Epithelial cell of prostate (primary cell): ENCODE data around the gene FKBP15.
"Not testable (repeated sequence)": the region's sequence is repeated elsewhere in the genome, so short reads cannot be mapped to it uniquely, and the experiment has no call there.

ENCODE experiments used
- DNase-seq: peaks from one replicate; pipeline ENCODE4 v3.0.0-alpha.2; 2011; ENCODE audit warnings: low read depth, low spot score
- H3K27ac ChIP-seq: fragments of 450-650 bp; 2 replicates; pipeline ENCODE4 v1.5.1; 2017; ENCODE audit warnings: mild to moderate bottlenecking

Gene FKBP15

DNA sequence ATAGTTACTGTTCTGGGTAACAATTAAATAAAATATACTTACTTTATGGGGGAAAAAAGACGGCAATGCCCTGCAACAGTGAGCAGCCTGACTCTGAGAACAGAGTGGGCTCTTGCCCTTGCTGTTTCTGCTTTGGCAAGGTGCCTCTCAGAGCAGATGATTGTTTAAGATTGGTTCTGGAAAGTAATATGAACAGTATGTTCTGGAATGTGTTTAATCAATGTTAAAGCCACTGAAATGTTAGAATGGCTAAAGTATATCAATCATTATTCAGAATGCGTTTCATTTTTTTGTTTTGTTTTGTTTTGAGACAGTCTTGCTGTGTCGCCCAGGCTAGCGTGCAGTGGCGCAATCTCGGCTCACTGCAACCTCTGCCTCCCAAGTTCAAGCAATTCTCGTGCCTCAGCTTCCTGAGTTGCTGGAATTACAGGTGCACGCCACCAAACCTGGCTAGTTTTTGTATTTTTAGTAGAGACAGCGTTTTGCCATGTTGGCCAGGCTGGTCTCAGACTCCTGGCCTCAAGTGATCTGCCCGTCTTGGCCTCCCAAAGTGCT, 14.7 kb upstream of the FKBP15 start:
- not testable (repeated sequence) for DNase-seq, H3K27ac ChIP-seq

GRCh38 chr9:113231701-113232100, 10.6 kb upstream of the FKBP15 start:
- H3K27ac ChIP-seq: no peak overlapping the region
- DNase-seq: no peak

DNA sequence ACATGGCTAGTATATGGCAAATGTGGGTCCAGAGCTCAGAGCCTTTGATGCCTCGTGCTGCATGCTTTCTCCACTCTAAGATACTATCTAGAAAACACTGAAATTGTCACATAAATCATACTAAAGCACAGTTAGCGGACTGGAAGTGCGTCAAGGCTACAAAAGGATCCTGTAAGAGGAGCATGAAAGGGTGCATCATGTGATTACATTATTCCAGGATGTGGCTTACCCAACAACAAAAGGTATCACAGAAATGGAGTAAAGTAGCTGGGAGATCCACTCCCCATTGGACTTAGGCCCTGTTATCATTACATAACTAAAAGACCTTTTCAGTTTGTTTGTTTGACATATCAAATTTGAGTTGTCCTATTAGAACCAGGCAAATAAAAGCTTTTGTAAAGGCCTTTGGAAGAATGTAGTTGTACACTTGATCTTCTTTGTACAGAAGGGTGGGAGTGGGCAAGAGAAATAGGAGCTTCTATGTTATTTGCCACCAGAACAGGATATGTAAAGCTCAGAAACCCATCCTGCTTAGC, 7.1 kb upstream of the FKBP15 start:
- no peak overlapping the region for H3K27ac ChIP-seq
- no peak for DNase-seq

- no peak for DNase-seq
- no peak overlapping the region for H3K27ac ChIP-seq
Observed at GRCh38 chr9:113227436-113227835, 6.4 kb upstream of the FKBP15 start.

DNA sequence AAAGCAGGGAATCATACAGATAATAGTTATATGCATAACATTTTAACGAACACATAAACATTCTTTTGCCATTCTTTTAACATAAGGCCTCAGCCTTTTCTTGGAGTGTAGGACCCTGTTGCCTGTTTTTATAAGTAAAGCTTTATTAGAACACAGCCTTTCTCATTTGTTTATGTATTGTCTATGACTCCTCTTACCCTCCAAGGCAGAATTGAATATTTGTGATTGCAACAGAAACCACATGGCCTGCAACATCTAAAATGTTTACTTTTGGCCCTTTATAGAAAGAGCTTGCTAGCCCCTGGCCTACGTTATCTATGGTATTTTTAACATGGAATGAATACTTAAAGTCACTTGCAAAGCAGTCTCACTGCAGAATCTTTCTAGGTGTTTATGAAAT, 2.9 kb upstream of the FKBP15 start:
- no peak overlapping the region for H3K27ac ChIP-seq
- no peak for DNase-seq

DNA sequence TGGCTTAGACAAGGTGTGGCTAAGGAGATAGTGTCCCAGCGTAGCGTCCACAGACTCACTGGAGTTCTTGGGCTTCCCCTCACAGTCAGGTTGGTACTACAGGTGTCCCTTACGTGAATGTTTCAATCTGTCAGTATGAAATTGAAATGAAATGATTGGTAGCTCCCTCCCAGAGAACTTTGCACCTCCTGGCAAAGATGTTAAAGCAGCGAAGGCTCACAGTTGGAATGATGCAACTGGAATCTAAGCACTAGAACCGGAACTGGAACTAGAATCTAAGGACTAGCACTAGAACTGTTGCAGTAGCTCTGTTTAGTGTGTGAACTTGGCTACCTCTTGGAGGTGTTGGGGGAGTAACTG, 1.4 kb upstream of the FKBP15 start:
- peak overlapping the region; percentile 72 for H3K27ac ChIP-seq
- DNase-seq: no peak

- no peak for DNase-seq
- H3K27ac ChIP-seq: peak overlapping the region; percentile 72
Observed at GRCh38 chr9:113221800-113222481, 864 bp upstream of the FKBP15 start.

- H3K27ac ChIP-seq: peak overlapping the region; percentile 72
- DNase-seq: no peak
Observed at GRCh38 chr9:113220467-113221002, 542 bp downstream of the FKBP15 start.

DNA sequence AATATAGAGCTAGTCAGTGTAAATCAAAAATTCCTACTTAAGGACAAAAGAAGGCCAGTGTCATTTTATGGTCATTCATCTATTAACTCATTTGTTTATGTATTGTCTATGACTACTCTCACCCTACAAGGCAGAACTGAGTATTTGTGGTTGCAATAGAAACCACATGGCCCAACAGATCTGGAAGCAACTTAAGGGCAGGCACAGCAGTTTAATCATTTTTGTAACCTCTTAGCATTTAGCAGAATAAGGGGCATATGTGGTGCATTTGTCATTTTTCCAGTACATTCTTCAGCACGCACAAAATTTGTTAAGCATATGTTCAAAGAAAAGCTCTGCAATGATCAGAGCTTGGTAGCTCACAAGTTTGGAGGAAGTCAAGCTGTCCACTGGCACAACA, 1.1 kb downstream of the FKBP15 start:
- peak overlapping the region; percentile 72 for H3K27ac ChIP-seq
- DNase-seq: no peak

- H3K27ac ChIP-seq: no peak overlapping the region
- no peak for DNase-seq
Observed at GRCh38 chr9:113219186-113219936, 1.7 kb downstream of the FKBP15 start.

GRCh38 chr9:113216406-113216805, 4.7 kb downstream of the FKBP15 start:
- no peak for DNase-seq
- H3K27ac ChIP-seq: no peak overlapping the region

- no peak overlapping the region for H3K27ac ChIP-seq
- DNase-seq: peak; percentile 53
Observed at GRCh38 chr9:113215132-113215531, 5.9 kb downstream of the FKBP15 start.

DNA sequence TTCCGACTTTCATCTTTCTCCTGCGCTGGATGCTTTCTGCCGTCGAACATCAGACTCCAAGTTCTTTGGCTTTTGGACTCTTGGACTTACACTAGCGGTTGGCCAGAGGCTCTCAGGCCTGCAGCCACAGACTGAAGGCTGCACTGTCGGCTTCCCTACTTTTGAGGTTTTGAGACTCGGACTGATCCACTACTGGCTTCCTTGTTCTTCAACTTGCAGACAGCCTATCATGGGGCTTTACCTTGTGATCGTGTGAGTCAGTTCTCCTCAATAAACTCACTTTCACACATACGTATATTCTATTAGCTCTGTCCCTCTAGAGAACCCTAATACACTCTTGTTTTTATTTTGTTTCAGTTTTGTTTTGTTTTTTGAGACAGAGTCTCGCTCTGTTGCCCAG, 10.3 kb downstream of the FKBP15 start:
- no peak for DNase-seq
- no peak overlapping the region for H3K27ac ChIP-seq

GRCh38 chr9:113205861-113206260, 15.2 kb downstream of the FKBP15 start:
- H3K27ac ChIP-seq: no peak overlapping the region
- no peak for DNase-seq

DNA sequence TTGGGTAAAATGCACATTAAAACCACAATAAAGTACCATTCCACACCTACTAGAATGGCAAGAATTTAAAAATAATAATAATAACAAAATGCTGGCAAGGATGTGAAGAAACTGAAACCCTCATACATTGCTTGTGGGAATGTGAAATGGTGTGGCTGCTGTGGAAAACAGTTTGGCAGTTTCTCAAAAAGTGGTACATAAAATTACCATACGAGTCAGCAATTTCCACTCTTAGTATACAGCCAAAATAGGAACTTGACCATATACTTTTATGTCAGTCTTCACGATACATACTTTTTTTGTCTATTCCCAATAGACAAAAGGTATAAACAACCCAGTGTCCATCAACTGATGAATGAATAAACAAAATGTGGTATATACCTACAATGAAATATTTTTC, 15.6 kb downstream of the FKBP15 start:
- no peak overlapping the region for H3K27ac ChIP-seq
- no peak for DNase-seq

GRCh38 chr9:113199683-113200329, 21.3 kb downstream of the FKBP15 start:
- DNase-seq: no peak
- no peak overlapping the region for H3K27ac ChIP-seq

GRCh38 chr9:113192455-113192854, 28.6 kb downstream of the FKBP15 start:
- DNase-seq: no peak
- no peak overlapping the region for H3K27ac ChIP-seq

DNA sequence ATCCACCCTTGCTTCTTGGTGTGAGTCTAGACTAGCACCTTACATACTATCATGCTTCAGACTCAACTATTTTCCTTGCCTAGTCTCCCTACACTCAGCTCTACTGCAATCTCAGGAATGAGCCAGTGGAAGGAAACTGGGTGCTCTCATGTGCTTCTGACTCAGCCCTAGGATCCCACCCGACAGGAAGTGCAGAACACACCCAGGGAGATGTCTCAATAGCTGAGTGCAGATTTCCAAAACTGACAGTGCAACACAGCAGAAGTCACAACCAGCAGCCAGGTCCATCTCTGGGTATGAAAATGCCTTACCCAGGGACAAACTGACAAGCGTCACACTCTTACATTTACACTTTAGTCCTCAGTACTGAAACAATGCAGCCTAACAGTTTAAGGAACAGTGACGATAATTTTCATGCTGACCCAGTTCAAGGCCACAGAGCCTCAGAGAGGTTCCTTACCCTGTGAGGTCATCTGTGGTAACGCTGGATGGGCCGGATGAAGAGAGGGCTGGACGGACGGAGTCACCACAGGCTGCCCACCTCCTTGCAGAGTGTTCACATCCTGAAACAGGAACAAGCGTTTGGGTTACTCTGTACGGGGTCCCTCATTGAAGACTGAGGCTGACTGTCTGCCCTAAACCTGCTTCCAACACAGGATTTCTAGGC, 33.0 kb downstream of the FKBP15 start:
- DNase-seq: peak; percentile 87
- peak overlapping the region; percentile 90 for H3K27ac ChIP-seq

DNA sequence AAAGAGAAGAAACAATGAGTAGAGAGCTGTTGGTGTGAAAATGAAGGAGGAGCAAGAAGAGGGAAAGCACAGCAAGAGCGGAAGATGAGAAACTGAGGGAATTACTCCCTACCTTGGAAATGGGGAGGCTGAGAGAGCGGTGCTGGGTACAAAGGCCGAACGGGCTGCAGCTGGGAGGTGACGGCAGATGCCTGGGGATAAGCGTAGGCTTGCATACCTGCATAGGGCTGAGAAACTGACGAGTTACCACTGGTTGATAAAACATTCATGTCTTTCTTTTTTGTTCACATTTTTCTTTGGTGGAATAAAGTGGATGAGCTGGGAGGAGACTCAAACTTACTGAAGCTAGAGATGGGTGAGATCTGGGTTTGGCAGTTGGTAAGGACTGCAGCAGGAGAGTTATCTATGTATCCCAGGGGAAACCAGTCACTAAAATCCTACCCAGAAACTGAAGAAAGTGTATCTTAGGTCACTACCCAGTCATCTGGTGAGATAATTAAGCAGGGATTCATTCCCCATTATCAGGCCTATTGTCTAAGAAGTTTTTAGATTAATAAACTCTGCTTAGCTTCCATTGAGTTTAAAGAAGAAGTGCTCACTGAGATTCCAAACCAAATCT, 34.8 kb downstream of the FKBP15 start:
- H3K27ac ChIP-seq: peak overlapping the region; percentile 90

DNA sequence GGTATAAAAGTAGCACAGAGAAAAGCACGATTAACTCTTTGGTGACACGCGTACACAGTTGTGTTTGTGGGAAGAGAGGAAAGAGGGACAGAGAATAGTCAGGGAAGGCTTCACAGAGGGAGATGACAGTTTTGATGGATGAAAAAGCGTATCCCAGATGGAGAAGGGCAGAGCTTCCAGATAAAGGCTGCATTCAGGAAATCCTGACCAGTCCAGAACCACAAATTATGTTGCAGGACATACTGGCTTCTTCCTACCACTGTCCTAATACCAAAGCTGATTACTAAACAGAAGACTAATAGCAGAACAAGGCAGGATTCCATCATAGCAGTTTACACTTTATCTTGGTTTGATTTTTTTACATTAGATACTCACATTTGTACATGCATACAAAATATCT, 35.8 kb downstream of the FKBP15 start:
- peak overlapping the region; percentile 90 for H3K27ac ChIP-seq
- no peak for DNase-seq

More for the DNA sequence above, 34.8 kb downstream of the FKBP15 start:
- DNase-seq: no peak
